Stimulated activated CD8-positive, alpha-beta memory T cell treated with anti-CD3 and anti-CD28 coated beads, Interleukin-2, amount 100 ng/mL, for 48 hours (primary cell): ENCODE results near the gene SS18.
A peak's percentile ranks its signal among the peaks of the same experiment; 100 is the strongest.
"Not testable (repeated sequence)": the region's sequence is repeated elsewhere in the genome, so short reads cannot be mapped to it uniquely, and the experiment has no call there.

Source experiments
- DNase-seq, 2 donors: peaks; one replicate each; pipeline ENCODE4 v3.0.0-alpha.2; 2020; ENCODE audit warnings: low read depth in 2 of 2

The SS18 gene

GRCh38 chr18:26090130-26091046 lies at the start of gene SS18:
TSS of gene SS18 (minus strand) at chr18:26090613. CDS start at chr18:26090569, 44 bp downstream.
- peak; percentile 86 to 88 for DNase-seq

- no peak for DNase-seq
Measured at GRCh38 chr18:26135548-26135947, 45.1 kb upstream of the SS18 start.

GRCh38 chr18:26134107-26134506 lies 43.7 kb upstream of the SS18 start:
- DNase-seq = no peak

DNA sequence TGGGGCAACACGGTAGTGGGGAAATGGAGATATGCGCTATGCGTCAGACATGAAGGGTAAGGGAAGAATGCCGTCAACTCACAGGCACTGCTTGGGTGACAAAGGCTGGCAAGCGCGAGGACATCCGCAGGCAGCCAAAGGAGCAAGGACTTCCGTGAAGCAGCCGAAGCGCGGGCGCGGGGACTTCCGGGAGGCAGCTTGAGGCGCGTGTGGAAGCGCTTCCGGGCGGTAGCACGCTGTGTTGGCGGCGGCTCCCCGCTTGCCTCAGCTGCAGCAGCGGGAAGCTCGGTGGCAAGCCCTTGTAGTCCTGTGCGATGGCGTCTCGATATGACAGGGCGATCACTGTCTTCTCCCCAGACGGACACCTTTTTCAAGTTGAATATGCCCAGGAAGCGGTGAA lies 43.2 kb upstream of the SS18 start, which contains the start of gene PSMA8:
PSMA8 (plus strand) TSS at position 218 of the 400 bp plus-strand sequence; CDS start at position 315, 97 bp downstream.
- peak; percentile 12 to 34 for DNase-seq

GRCh38 chr18:26128192-26128591 lies 37.8 kb upstream of the SS18 start:
- not testable (repeated sequence) for DNase-seq

GRCh38 chr18:26127786-26128185 lies 37.4 kb upstream of the SS18 start:
- no peak for DNase-seq

GRCh38 chr18:26121994-26122393 lies 31.6 kb upstream of the SS18 start:
- not testable (repeated sequence) for DNase-seq

DNA sequence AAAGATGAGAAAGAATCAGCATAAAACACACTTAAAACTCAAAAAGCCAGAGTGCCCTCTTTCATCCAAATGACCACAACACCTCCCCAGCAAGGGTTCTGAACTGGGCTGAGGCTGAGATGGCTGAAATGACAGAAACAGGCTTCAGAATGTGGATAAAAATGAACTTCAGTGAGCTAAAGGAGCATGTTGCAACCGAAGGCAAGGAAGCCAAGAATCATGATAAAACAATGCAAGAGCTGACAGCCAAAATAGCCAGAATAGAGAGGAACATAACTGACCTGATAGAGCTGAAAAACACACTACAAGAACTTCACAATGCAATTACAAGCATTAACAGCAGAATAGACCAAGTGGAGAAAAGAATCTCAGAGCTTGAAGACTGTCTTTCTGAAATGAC lies 31.1 kb upstream of the SS18 start:
- DNase-seq = no peak

- no peak for DNase-seq
Measured at GRCh38 chr18:26119246-26119645, 28.8 kb upstream of the SS18 start.

- DNase-seq = no peak
Measured at GRCh38 chr18:26104035-26104434, 13.6 kb upstream of the SS18 start.

GRCh38 chr18:26103579-26103978 lies 13.2 kb upstream of the SS18 start:
- peak; percentile 7 to 20 for DNase-seq

GRCh38 chr18:26097563-26097962 lies 7.2 kb upstream of the SS18 start:
- no peak for DNase-seq

GRCh38 chr18:26096852-26097251 lies 6.4 kb upstream of the SS18 start:
- DNase-seq = no peak

- no peak for DNase-seq
Measured at GRCh38 chr18:26091047-26091630, 726 bp upstream of the SS18 start.

- DNase-seq = no peak
Measured at GRCh38 chr18:26089293-26090129, 902 bp downstream of the SS18 start.

DNA sequence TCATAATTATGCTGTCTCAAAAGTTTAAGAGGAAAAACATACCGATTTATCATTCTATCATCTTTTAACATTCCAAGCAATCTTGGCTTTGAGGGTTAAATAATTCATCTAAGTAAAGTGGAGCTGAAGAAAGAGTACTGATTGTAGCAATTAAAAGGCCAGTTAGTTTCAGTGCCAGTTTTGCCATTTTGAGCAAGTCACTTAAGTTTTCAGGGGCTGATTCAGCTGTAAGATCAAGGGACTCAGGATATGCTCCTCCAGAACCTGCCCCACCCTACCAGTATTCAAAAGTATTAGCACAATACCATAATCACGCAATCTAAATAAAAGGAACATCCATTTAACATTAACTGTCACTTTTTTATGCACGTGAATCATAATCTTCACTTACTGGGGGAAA lies 1.9 kb downstream of the SS18 start:
- no peak for DNase-seq

GRCh38 chr18:26086959-26087358 lies 3.5 kb downstream of the SS18 start:
- no peak for DNase-seq

GRCh38 chr18:26085056-26085455 lies 5.4 kb downstream of the SS18 start:
- no peak for DNase-seq

DNA sequence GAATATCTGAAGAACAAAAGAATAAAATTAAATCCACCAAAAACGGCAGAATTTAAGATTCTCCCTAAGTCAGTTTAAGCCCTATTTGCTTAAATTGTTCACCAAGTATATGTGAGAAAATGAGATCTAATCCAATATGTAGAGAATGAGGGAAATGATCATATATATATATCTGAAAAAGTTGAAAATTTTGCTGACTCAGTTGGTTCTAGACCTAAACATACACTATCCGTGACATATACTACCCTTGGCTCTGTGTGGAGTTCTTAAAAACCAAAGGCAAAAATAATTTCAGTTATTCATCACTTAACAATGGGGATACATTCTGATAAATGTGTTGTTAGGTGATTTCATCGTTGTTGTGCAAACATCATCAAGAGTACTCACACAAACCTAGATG lies 7.3 kb downstream of the SS18 start:
- DNase-seq = no peak

DNA sequence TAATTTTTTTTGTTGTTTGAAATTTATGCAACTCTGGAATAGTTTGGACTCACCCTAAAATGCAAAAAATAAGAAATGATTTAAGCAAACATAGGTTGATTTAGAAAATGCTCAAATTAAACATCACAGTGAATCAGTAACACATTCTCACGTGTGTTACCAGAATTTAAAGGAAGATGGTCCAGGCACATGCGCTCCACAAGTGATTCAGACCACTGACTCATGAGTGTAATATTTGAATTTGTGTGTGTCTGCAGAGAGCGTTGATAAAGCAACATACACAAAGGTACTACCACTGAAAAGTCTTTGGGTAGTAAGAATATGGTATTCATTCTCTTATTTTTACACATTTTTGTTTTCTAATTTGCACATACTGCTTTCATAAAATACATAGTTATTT lies 7.9 kb downstream of the SS18 start:
- no peak for DNase-seq

DNA sequence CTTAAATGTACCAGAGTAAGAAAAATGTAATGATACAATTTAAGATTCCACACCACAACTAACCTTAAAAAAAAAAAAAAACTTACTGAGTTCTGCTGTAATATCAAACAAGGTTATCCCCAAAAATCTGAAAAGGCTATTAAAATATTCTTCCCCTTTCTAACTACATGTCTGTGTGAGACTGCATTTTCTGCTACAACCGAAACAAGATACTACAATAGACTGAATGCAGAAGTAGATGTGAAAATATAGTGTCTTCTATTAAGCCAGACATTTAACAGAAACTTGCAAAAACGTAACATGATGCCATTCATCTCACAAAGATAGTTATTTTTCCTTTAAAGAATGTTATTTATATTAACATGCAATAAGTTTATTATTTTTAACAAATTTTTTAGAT lies 16.2 kb downstream of the SS18 start:
- no peak for DNase-seq

- no peak for DNase-seq
Measured at GRCh38 chr18:26073758-26074157, 16.7 kb downstream of the SS18 start.
